Measurements from ENCODE around the gene GPR108. TPM values are rescaled to one million over a fixed set of nuclear protein-coding genes. Genes with fewer than 3 reads are reported as not detected.

GPR108 gene
- total RNA-seq, 1 experiment from 2014 or later: 65.4 TPM

Other genes with a start within 250 kb of the GPR108 start
- gene TUBB4A, start 235.3 kb downstream of the GPR108 start, total RNA-seq (2014; rRNA removed; shearing (Covaris generic)): 0.87 and 9.2 TPM in 2 replicates
- gene TNFSF9, start 206.6 kb downstream of the GPR108 start, total RNA-seq (2014; rRNA removed; shearing (Covaris generic)): 17.8 and 18.6 TPM in 2 replicates
- gene CD70, start 146.4 kb downstream of the GPR108 start, total RNA-seq (2014; rRNA removed; shearing (Covaris generic)): 0.12 TPM in 1 of 2 replicates, not detected in the other
- 0.04 TPM in 1 of 2 replicates, not detected in the other for gene TNFSF14, start 67.4 kb downstream of the GPR108 start, total RNA-seq (2014; rRNA removed; shearing (Covaris generic))
- gene C3, start 16.9 kb downstream of the GPR108 start, total RNA-seq (2014; rRNA removed; shearing (Covaris generic)): 4.7 and 9.1 TPM in 2 replicates
- gene TRIP10, start 2.1 kb upstream of the GPR108 start, total RNA-seq (2014; rRNA removed; shearing (Covaris generic)): 29.5 and 91.7 TPM in 2 replicates
- gene SH2D3A, start 29.9 kb upstream of the GPR108 start, total RNA-seq (2014; rRNA removed; shearing (Covaris generic)): not detected in 2 replicates
- gene VAV1, start 35.1 kb upstream of the GPR108 start, total RNA-seq (2014; rRNA removed; shearing (Covaris generic)): 0.06 TPM in 1 of 2 replicates, not detected in the other
- gene ADGRE1, start 150.0 kb upstream of the GPR108 start, total RNA-seq (2014; rRNA removed; shearing (Covaris generic)): 32.3 and 36.0 TPM in 2 replicates

Measured in H4 (cell line).